WI38 (cell line): ENCODE results near the gene MAPK11.

Experiments used
- H3K4me3 ChIP-seq: 2 replicates; pipeline ENCODE4 v1.5.1; 2011; ENCODE audit warnings: low read depth, mild to moderate bottlenecking, control low read depth, low read length
- TF ChIP-seq, protein P1 (sequence below): IDR thresholded peaks from 2 replicates; pipeline ENCODE4 v1.5.1; 2012; ENCODE audit warnings: low read depth, mild to moderate bottlenecking, control low read depth, low read length

Gene MAPK11

DNA sequence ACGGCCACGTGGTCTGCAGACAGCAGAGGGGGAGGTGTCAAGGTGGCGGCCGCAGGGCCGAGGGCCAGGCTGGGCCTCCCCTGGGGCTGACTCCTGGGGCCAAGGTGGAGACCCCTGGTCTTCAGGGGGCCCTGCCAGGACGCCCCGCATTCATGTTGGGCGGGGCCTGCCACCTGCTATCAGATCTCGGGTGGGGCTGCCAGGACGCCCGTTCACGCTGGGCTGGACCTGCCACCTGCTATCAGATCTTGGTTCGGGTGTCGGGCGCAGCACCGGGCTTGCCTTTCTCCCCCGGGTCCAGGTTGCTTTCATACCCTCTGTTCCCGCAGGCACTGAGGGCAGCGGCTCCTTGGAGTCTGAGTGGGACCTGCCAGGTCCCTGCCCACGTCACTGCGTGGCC, 16.1 kb upstream of the MAPK11 start:
- TF ChIP-seq, protein P1, sequence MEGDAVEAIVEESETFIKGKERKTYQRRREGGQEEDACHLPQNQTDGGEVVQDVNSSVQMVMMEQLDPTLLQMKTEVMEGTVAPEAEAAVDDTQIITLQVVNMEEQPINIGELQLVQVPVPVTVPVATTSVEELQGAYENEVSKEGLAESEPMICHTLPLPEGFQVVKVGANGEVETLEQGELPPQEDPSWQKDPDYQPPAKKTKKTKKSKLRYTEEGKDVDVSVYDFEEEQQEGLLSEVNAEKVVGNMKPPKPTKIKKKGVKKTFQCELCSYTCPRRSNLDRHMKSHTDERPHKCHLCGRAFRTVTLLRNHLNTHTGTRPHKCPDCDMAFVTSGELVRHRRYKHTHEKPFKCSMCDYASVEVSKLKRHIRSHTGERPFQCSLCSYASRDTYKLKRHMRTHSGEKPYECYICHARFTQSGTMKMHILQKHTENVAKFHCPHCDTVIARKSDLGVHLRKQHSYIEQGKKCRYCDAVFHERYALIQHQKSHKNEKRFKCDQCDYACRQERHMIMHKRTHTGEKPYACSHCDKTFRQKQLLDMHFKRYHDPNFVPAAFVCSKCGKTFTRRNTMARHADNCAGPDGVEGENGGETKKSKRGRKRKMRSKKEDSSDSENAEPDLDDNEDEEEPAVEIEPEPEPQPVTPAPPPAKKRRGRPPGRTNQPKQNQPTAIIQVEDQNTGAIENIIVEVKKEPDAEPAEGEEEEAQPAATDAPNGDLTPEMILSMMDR, result no peak
- H3K4me3 ChIP-seq, result no peak overlapping the region

DNA sequence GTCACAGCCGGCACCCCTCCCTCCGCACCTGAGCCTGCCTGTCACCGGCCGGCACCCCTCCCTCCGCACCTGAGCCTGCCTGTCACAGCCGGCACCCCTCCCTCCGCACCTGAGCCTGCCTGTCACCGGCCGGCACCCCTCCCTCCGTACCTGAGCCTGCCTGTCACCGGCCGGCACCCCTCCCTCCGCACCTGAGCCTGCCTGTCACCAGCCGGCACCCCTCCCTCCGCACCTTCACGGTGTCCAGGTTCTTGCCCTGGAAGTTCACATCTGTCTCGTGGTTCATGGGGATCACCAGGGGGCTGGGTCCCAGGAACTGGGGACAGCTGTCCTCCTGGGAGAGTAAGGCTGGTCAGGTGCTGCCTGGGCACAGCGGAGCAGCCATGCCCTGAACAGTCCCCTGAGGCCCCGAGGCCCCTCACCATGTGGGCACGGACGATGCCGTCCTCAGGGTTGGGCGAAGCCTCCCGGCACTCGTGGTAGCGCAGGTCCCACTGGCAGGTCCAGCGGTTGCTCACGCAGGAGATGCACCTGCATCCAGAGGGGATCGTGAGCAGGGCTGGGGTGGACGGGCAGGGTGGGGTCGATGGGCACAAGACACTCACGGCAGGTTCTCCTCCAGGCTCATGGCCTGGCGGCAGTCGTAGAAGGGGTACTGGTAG, 15.5 kb upstream of the MAPK11 start:
- TF ChIP-seq, protein P1, result no peak
- H3K4me3 ChIP-seq, result no peak overlapping the region

DNA sequence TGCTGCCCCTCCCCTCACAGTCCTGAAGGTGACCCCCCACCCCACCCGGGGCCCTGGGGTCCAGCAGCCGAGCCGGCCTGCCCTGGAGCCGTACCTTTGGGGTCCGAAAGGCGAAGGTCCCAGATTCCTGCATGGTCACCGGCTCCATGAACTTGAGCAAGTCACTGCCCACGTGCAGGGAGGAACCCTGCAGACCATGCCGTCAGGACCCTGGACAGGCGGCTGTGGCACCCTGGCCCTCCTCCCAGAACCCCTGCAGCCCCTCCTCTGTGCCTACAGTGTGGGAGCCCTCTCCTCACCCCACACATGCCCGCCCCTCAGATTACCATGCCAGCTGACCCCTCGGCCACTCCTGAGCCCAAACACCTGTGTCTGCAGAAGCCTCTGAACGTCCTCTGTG, 14.3 kb upstream of the MAPK11 start:
- no peak overlapping the region for H3K4me3 ChIP-seq
- TF ChIP-seq, protein P1, result no peak

DNA sequence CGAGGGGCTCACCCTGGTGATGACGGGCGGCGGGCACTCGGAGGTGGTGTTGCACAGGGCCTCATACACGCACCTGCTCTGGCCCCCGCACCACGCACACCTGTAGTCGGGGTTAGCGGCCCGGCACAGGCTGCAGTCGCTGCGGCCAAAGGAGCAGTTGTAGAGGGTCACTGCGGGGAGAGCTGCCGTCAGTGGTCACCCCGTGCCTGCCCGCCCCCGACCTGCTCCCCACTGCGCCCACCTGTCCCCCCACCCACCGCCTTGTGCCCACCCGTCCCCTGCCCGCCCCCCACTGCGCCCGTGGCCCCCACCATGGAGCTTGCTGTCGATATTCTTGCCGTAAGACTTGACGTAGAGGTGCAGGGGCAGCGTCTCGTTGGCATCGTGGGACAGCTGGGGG, 13.6 kb upstream of the MAPK11 start:
- H3K4me3 ChIP-seq, result no peak overlapping the region
- TF ChIP-seq, protein P1, result no peak

DNA sequence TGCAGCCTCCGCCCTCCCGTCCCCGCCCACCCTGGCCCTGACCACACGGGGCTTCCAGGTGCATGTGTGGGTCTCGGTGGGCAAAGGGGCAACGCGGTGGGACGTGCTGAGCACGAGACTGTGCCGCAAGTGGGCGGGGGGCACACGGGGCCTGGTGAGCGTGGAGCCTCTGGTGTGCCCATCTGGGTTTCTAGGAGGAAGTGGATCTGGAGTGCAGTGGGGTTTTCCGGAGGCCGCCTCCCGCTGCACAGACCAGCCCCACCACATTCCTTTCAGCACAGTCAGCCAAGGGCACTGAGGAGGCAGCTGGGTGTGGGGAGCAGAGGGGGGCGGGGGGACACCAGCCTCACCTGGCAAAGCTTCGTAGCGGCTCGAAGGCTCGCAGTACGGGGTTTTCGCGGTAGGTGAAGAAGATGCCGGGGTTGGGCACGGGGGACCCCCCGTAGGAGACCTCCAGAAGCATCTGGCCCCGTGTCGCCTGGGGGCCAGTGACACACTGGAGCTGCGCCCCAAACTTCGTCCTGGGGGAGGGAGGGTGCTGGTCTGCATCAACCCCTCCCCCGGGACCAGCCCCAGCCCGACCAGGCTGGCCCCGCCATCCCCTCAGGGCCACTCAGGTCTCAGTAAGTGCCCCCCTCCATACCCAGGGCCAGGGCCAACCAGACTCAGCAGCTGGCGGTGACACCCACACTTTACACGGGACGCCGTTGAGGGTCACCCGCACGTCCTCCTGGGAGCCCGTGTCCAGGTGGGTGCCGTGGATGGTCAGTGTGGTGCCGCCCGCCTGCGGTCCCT, 12.4 kb upstream of the MAPK11 start:
- TF ChIP-seq, protein P1, result no peak
- no peak overlapping the region for H3K4me3 ChIP-seq

DNA sequence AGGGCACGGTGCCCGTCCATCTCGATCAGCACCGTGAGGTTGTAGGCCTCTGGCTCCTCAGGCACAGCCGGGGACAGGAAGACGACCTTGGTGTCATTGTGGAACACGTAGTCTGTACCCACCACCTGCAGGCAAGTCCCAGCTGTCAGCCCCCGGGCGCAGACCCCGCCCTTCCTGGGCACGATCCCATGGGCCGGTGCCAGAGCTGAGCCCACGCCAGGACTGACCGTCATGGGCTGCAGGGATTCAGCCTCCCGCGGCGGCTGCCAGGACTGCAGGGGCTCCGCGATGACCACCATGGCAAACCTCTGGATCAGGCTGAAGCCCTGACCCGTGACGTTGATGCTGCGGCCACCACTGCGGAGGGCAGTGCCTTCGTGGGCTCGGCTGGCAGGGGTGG, 11.8 kb upstream of the MAPK11 start:
- TF ChIP-seq, protein P1, result no peak
- no peak overlapping the region for H3K4me3 ChIP-seq

DNA sequence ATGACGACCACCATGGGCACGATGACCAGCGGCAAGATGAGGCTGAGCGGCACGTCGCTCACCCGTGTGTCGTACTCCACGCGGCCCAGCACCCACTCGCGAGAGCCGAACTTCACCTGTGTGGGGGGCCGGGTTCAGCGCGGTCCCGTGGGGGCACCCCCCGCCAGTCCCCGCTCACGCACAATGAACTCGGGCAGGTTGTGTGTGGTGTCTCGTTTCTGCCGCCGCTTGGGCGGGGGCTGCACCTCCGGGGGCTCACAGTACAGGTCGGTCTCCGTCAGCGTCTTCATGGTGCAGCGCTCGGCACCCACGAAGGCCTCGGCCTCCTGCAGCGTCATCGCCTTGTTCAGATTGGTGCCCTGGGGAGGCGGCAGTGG, 11.2 kb upstream of the MAPK11 start:
- no peak overlapping the region for H3K4me3 ChIP-seq
- TF ChIP-seq, protein P1, result no peak
